Subcutaneous adipose tissue (tissue), 4 donors: ENCODE measurements around the gene CLUH. TPM values are rescaled to one million over a fixed set of nuclear protein-coding genes. Genes with fewer than 3 reads are reported as not detected.

ENCODE experiments used
- total RNA-seq, 4 donors: library from RNA; depleted of rRNA; stranded (reverse); fragments of >200 nt; gene quantifications; one replicate each; pipeline ENCODE4 v1.1.0, GENCODE V29; 2016
- TF ChIP-seq, protein P1 (sequence below): fragments of 450-650 bp; IDR thresholded peaks from one replicate; pipeline ENCODE4 v1.5.1; 2016; ENCODE audit warnings: low read depth, mild to moderate bottlenecking, control low read depth, antibody characterized with exemption, moderate library complexity

CLUH gene
- total RNA-seq, 4 donors from 2014 or later, result 34.7 to 112 (median 39.4) TPM

- TF ChIP-seq, protein P1, sequence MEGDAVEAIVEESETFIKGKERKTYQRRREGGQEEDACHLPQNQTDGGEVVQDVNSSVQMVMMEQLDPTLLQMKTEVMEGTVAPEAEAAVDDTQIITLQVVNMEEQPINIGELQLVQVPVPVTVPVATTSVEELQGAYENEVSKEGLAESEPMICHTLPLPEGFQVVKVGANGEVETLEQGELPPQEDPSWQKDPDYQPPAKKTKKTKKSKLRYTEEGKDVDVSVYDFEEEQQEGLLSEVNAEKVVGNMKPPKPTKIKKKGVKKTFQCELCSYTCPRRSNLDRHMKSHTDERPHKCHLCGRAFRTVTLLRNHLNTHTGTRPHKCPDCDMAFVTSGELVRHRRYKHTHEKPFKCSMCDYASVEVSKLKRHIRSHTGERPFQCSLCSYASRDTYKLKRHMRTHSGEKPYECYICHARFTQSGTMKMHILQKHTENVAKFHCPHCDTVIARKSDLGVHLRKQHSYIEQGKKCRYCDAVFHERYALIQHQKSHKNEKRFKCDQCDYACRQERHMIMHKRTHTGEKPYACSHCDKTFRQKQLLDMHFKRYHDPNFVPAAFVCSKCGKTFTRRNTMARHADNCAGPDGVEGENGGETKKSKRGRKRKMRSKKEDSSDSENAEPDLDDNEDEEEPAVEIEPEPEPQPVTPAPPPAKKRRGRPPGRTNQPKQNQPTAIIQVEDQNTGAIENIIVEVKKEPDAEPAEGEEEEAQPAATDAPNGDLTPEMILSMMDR, result no peak
Observed at GRCh38 chr17:2749058-2749783, 37.7 kb upstream of the CLUH start, which contains the start of gene CCDC92B. TSS of gene CCDC92B (minus strand) at chr17:2749652. CDS start at chr17:2735145, 14,507 bp downstream.

DNA sequence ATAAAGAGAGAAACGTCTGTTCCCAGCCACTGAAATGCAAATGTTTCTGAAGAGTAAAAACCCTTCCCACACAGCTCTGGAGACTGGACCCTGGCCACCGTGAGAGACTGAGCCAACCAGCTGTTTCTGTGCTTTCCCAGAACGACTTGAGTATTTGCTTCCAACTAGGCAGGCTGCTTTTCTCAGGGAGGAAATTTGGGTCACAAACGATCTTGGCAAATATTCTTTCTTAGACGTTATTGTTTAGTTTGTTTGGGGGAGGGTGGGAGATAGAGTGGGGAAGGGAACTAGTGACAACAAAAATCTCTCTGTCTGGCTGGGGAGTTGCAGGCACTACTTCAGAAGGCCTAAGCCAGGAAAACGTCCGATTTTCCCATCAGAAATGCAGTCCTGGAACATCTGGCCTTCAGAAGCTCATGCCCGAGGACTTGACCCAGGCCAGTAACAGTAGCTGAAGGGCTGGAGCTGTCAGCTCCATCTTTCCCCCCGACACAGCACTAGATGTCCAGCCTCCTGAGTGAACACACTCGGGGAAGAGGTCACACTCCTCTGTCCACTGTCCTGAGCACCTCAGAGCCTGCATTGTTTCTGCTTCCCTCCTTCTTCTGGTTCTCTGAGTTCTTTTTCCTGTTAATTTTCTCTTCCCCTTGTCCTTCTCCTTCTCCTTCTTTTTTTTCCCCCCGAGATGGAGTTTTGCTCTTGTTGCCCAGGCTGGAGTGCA lies 33.9 kb upstream of the CLUH start:
- TF ChIP-seq, protein P1, result no peak

- TF ChIP-seq, protein P1, result no peak
Observed at GRCh38 chr17:2737693-2738092, 26.1 kb upstream of the CLUH start.

DNA sequence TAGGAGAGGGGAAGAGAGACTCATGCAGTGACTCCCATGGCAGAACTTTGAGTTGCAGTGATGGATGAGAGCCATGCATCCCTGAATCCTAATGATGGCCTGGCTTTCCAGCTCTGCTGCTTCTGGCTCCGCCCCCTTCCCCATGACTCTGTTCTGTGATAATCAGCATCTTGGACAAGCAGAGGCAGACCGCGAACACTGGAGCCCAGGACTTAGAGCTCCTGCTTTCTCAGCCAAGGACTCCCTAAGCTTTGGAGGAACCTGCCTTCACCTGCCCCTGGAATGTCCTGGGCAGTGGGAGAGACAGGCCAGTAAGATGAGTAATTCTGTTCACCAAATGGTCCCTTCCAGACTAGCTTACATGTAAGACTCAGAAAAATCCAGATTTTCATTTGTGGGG lies 25.4 kb upstream of the CLUH start:
- TF ChIP-seq, protein P1, result no peak

- TF ChIP-seq, protein P1, result no peak
Observed at GRCh38 chr17:2735896-2736295, 24.3 kb upstream of the CLUH start.

GRCh38 chr17:2734939-2735338 lies 23.4 kb upstream of the CLUH start:
- TF ChIP-seq, protein P1, result no peak

DNA sequence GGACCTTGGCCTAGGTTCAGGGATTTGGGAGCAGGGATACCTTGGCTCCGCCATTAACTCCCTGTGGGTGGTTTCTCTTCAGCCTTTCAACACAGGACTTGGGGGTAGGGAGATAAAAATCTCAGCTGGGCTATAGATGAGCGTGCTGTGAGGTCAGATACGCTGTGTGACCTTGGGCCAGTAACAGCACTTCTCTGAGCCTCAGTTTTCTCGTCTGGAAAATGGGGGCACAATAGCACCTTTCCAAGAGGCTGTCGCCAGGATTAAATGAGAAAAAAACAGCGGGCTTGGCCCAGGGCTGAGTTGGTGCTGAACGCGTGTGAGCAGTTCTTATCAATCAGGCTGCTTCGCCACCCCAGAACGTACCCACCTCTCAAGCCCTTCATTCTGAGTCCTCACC lies 20.2 kb upstream of the CLUH start:
- TF ChIP-seq, protein P1, result no peak
